Upper lobe of left lung (tissue), 6 donors: Measurements from ENCODE around the gene TLE4. TPM values are rescaled to one million over a fixed set of nuclear protein-coding genes. Genes with fewer than 3 reads are reported as not detected.

Source experiments
- ATAC-seq, 2 donors: fragments of 200-7000 bp; cut with Tn5 transposase; one replicate each; pipeline ENCODE4 v1.9.1; 2022; ENCODE audit warnings: mild to moderate bottlenecking in 2 of 2, moderate library complexity in 2 of 2; ENCODE audit not compliant: low FRiP score in 2 of 2
- DNase-seq, 2 donors: peaks; one replicate each; pipeline ENCODE4 v3.0.0-alpha.2; 2019 to 2020
- H3K27ac ChIP-seq, 4 donors: fragments of 200-600 bp; sonication (generic); one replicate each; pipeline ENCODE4 v1.5.1; 2016 to 2019
- H3K27me3 ChIP-seq, 4 donors: fragments of 200-600 bp; sonication (generic); one replicate each; pipeline ENCODE4 v1.5.1; 2017 to 2019
- H3K36me3 ChIP-seq, 4 donors: fragments of 200-600 bp; sonication (generic); one replicate each; pipeline ENCODE4 v1.5.1; 2016 to 2019
- H3K4me1 ChIP-seq, 4 donors: fragments of 200-600 bp; sonication (generic); one replicate each; pipeline ENCODE4 v1.5.1; 2018 to 2019
- H3K4me3 ChIP-seq, 4 donors: fragments of 200-600 bp; sonication (generic); one replicate each; pipeline ENCODE4 v1.5.1; 2017 to 2019; ENCODE audit warnings: mild to moderate bottlenecking in 2 of 4, moderate library complexity in 1 of 4
- H3K9me3 ChIP-seq, 4 donors: fragments of 200-600 bp; sonication (generic); one replicate each; pipeline ENCODE4 v1.5.1; 2018 to 2019
- CTCF ChIP-seq, 6 experiments: fragments of 450-650 bp in 4 of 6; fragments of 200-600 bp in 2 of 6; sonication (generic) in 2 of 6; IDR thresholded peaks; one replicate each; pipeline ENCODE4 v1.5.1; 2016 to 2019; ENCODE audit warnings: antibody characterized with exemption in 6 of 6
- EP300 ChIP-seq, 4 donors: sonication (generic); formaldehyde crosslinking; IDR thresholded peaks; one replicate each; pipeline ENCODE4 v1.5.1; 2017; ENCODE audit warnings: antibody characterized with exemption in 4 of 4, control low read depth in 2 of 4
- POLR2A ChIP-seq, 4 donors: fragments of 450-650 bp; IDR thresholded peaks; one replicate each; pipeline ENCODE4 v1.5.1; 2016 to 2017; ENCODE audit warnings: antibody characterized with exemption in 4 of 4, mild to moderate bottlenecking in 2 of 4
- POLR2AphosphoS5 ChIP-seq, 2 donors: sonication (generic); formaldehyde crosslinking; IDR thresholded peaks; one replicate each; pipeline ENCODE4 v1.5.1; 2017; ENCODE audit warnings: antibody characterized with exemption in 2 of 2
- WGBS, 2 donors: methylation state at CpG; one replicate each; pipeline ENCODE4 v1.1.5; 2017 to 2018; 5-methylcytosine and 5-hydroxymethylcytosine counted together
- total RNA-seq, 6 donors: library from RNA; depleted of rRNA in 4 of 6; stranded (reverse); fragments of >200 nt in 4 of 6; gene quantifications; one replicate each; pipeline versions ENCODE4 v1.1.0 to v1.2.1, GENCODE V29; 2016 to 2021
- donor health status: DM: no; HTN: no; CAD: no; lungs with moderate emphysema.
- donor health status: DM: no; HTN: yes; CAD: no; lungs with severe emphysema.

Gene TLE4
- total RNA-seq, 6 donors from 2014 or later, result 37.7 to 152 (median 46.7) TPM

GRCh38 chr9:79555474-79556089, 16.2 kb upstream of the TLE4 start:
- Histone ChIP-seq H3K36me3 (no peaks in the 10 kb centered on the region), H3K4me1 (peaks cover 0 to 3% (median 0%) of the 10 kb centered on the region in 4 donors), H3K27ac (no peak overlapping the region), H3K4me3 (no peak overlapping the region), H3K27me3 (no peaks in the 10 kb centered on the region), H3K9me3 (no peaks in the 10 kb centered on the region)
- TF ChIP-seq CTCF (IDR thresholded peaks at IDR 0.05) (no peak), EP300 (IDR thresholded peaks at IDR 0.05) (no peak), POLR2AphosphoS5 (IDR thresholded peaks at IDR 0.05) (no peak), POLR2A (IDR thresholded peaks at IDR 0.05) (no peak)
- DNase-seq (no peak), ATAC-seq (no peak)
- WGBS, 2 donors, result 77 to 92% methylated on average over 5 of the region's 5 CpGs

GRCh38 chr9:79559495-79560181, 12.1 kb upstream of the TLE4 start:
- Histone ChIP-seq H3K27ac (peak overlapping the region in 1 of 4 donors; percentile 62), H3K36me3 (no peaks in the 10 kb centered on the region), H3K4me3 (no peak overlapping the region), H3K9me3 (no peaks in the 10 kb centered on the region), H3K4me1 (peaks cover 0 to 3% (median 0%) of the 10 kb centered on the region in 4 donors), H3K27me3 (no peaks in the 10 kb centered on the region)
- TF ChIP-seq POLR2A (IDR thresholded peaks at IDR 0.05), result no peak
- TF ChIP-seq POLR2AphosphoS5 (IDR thresholded peaks at IDR 0.05), result no peak
- no peak for TF ChIP-seq EP300 (IDR thresholded peaks at IDR 0.05)
- no peak for TF ChIP-seq CTCF (IDR thresholded peaks at IDR 0.05)
- no peak for ATAC-seq
- WGBS, 2 donors, result 22 to 34% methylated on average over 3 of the region's 3 CpGs
- no peak for DNase-seq

GRCh38 chr9:79562749-79563386, 8.9 kb upstream of the TLE4 start:
- Histone ChIP-seq H3K4me3 (no peak overlapping the region), H3K36me3 (no peaks in the 10 kb centered on the region), H3K27ac (no peak overlapping the region), H3K4me1 (peaks cover 0 to 3% (median 0%) of the 10 kb centered on the region in 4 donors), H3K27me3 (no peaks in the 10 kb centered on the region), H3K9me3 (no peaks in the 10 kb centered on the region)
- 90 to 97% methylated on average over 5 of the region's 5 CpGs for WGBS, 2 donors
- no peak for TF ChIP-seq POLR2A (IDR thresholded peaks at IDR 0.05)
- TF ChIP-seq POLR2AphosphoS5 (IDR thresholded peaks at IDR 0.05), result no peak
- TF ChIP-seq CTCF (IDR thresholded peaks at IDR 0.05), result no peak
- no peak for TF ChIP-seq EP300 (IDR thresholded peaks at IDR 0.05)
- ATAC-seq (no peak), DNase-seq (no peak)

- 84 to 85% methylated on average over 2 of the region's 2 CpGs for WGBS, 2 donors
- Histone ChIP-seq H3K4me3 (no peak overlapping the region), H3K4me1 (peaks cover 0 to 7% (median under 1%) of the 10 kb centered on the region in 4 donors), H3K27me3 (no peaks in the 10 kb centered on the region), H3K27ac (no peak overlapping the region), H3K9me3 (no peaks in the 10 kb centered on the region), H3K36me3 (no peaks in the 10 kb centered on the region)
- no peak for DNase-seq
- TF ChIP-seq EP300 (IDR thresholded peaks at IDR 0.05) (no peak), POLR2A (IDR thresholded peaks at IDR 0.05) (no peak)
- no peak for ATAC-seq
Measured at GRCh38 chr9:79564105-79564504, 7.7 kb upstream of the TLE4 start.

GRCh38 chr9:79565245-79565644, 6.5 kb upstream of the TLE4 start:
- ATAC-seq, result no peak
- Histone ChIP-seq H3K9me3 (no peaks in the 10 kb centered on the region), H3K27ac (no peak overlapping the region), H3K4me1 (peaks cover 1 to 12% (median 4%) of the 10 kb centered on the region in 4 donors), H3K27me3 (no peaks in the 10 kb centered on the region), H3K36me3 (no peaks in the 10 kb centered on the region), H3K4me3 (no peak overlapping the region)
- no peak for DNase-seq
- WGBS, 2 donors, result 57% methylated on average over 2 of the region's 2 CpGs
- TF ChIP-seq POLR2AphosphoS5 (IDR thresholded peaks at IDR 0.05) (no peak), EP300 (IDR thresholded peaks at IDR 0.05) (no peak), POLR2A (IDR thresholded peaks at IDR 0.05) (no peak), CTCF (IDR thresholded peaks at IDR 0.05) (no peak)
